ENCODE measurements around the gene NRL.

DNA sequence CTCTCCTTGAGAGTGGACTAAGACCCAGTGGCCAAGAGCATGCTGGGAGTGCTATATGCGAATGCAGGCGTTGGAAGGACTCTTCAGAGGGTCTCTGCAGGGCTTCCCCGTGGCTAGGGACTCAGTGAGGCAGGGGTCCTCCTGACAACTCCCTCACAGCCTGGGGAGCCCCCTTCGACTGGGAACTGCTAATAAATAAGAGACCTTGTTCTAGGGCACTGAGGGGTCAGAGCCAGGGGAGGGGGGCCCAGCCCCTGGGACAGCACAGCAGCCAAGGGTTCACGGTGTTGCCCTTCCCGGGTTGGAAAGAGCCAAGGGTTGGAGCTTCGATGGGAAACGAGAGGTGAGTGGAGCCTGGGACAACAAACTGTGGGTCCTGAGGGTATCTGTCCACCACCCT lies 49.3 kb downstream of the NRL start:
- no peak for TF ChIP-seq EZH2 (IDR thresholded peaks at IDR 0.05; ENCODE audit: insufficient read depth, poor library complexity, severe bottlenecking)
- TF ChIP-seq EZH2phosphoT487 (IDR thresholded peaks at IDR 0.05; ENCODE audit: insufficient read depth, low read depth): no peak
